GM12874 (cell line): Measurements from ENCODE around the gene ZNF483.

Experiments
- TF ChIP-seq, protein P1 (sequence below): IDR thresholded peaks from 2 replicates; pipeline ENCODE4 v1.5.1; 2011; ENCODE audit warnings: low read depth, mild to moderate bottlenecking, control low read depth, low read length, moderate library complexity; ENCODE audit not compliant: insufficient read depth

ZNF483 gene

DNA sequence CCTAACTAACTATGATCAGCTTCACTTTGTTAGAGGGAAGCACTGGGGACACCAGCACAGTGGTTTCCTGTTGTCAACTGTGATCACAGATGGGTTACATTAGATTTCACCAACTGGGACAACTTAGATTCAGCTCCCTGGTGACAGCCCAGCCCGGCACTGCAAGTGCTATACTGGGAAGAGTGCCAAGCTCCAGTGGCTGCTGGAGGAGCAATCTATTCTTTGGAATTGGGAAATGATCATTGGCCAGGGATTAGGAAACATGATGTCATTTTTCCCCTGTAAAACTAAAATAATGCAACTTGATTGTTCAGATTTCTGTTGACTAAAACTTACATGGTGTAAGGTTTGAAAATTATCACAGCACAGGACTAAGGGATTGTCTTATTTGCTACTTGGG is 41.3 kb downstream of the ZNF483 start:
- TF ChIP-seq, protein P1, sequence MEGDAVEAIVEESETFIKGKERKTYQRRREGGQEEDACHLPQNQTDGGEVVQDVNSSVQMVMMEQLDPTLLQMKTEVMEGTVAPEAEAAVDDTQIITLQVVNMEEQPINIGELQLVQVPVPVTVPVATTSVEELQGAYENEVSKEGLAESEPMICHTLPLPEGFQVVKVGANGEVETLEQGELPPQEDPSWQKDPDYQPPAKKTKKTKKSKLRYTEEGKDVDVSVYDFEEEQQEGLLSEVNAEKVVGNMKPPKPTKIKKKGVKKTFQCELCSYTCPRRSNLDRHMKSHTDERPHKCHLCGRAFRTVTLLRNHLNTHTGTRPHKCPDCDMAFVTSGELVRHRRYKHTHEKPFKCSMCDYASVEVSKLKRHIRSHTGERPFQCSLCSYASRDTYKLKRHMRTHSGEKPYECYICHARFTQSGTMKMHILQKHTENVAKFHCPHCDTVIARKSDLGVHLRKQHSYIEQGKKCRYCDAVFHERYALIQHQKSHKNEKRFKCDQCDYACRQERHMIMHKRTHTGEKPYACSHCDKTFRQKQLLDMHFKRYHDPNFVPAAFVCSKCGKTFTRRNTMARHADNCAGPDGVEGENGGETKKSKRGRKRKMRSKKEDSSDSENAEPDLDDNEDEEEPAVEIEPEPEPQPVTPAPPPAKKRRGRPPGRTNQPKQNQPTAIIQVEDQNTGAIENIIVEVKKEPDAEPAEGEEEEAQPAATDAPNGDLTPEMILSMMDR = no peak

DNA sequence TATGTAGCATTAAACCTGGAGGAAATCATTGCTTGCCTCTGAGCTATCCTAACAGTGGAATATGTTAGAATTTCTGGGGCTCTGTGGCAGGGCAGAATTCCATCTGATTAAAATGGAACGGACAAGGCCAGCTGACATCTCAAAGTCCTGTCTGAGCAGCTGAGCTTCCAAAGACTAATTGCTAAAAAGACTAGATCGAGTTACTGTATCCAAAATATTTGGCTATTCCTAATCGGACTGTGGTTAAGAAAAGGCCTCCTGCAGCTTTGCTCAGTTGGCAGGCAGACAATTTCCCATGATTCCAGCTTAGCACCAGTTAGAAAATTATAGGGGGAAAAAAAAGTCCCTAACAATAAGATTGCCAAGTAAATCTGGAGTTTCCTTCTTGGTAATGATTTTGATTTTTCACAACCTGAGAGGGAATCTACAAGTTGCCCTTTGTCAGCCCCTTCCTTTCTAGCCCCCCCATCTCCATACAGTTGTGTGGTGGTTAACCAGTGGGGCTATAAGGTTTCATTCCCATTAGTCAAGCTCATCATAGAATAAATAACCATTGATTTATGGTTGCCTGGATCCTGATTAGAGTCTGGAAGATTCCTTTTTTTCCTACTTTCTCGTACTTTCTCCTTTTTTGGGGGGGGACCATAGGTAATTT is 48.1 kb downstream of the ZNF483 start:
- TF ChIP-seq, protein P1 = no peak

DNA sequence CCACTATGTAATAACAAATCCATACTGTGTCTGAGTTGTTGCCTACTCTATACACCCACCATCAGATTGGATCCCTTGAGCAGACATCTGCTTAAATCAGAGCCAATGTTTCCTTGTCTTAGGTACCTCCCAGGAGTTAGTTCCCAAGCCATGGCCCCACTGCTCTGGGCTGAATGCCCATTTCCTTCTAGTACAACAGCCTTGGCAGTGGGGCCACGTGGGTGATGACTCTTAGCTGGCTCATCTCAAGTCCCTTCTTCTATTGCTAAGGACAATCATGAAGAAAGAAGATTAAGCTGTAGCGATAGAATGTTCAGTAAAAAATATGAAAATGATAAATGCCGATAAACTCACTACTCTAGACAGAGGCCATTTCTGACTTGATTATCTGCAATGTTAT is 57.9 kb downstream of the ZNF483 start:
- TF ChIP-seq, protein P1 = no peak

DNA sequence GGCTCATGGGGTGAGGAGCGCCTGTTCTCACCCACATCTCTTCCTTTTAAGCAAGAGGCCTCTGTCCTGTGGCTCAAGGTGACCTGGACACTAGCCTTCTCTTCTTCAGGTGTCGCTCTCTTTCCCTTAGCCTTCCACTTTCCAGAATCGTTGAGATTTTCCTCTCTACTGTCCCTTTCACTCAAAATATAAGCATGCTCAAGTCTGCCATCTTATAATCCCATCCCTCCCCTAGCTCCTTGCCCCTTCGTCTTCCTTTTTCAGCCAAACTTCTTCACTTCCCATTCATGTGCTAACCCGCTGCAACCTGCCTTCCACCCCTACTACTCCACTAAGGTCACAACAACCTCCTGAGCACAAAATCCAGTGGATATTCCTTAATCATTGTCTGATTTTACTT is 61.4 kb downstream of the ZNF483 start:
- TF ChIP-seq, protein P1 = no peak

DNA sequence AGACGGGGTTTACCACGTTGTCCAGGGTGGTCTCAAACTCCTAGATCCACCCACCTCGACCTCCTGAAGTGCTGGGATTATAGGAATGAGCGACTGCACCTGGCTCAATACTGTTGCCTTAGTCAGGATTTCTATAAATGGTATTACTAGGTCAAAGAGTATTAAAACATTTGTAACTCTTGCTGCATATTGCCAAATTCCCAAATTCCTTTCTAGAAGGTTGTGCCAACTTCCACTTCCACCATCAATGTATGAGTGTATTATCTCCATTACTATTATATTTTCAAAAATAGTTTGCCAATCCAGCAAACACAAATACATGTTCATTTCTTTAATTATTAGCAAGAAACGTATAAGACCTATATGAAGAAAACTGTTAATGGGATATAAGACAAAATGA is 63.9 kb downstream of the ZNF483 start:
- TF ChIP-seq, protein P1 = no peak

DNA sequence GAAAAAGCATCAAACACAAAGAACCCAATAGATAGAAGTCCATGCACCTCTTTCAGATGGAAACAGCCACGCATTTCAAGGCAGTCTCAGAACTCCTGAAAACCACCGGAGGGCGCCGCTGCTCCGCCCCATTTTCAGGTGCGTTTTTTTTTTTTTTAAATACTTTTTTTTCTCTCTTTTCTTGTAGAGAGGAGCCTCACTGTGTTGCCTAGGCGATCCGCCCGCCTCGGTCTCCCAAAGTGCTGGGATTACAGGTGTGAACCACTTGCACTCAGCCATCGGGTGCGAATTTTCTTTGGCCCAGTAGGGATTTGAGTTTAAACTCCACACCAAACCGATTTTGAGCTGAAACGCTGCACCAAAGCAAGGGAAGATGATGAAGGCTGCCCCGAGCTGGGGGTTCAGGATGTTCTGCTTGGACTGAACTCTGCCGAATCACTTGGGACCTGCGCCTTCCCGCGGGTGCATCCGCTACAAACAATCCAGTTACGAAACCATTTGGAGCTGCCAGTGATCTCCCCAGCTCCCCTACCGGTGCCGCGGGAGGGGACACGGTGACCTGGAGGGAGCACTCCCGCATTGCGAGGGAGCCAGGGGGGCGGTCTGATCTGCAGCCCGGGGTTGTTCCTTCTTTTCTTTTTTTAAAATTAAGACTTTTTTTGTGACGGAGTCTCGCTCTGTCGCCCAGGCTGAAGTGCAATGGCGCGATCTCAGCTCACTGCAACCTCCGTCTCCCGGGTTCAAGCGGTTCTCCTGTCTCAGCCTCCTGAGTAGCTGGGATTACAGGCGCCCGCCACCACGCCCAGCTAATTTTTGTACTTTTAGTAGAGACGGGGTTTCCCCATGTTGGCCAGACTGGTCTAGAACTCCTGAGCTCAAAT is 73.1 kb downstream of the ZNF483 start:
- TF ChIP-seq, protein P1 = peak; percentile 71

DNA sequence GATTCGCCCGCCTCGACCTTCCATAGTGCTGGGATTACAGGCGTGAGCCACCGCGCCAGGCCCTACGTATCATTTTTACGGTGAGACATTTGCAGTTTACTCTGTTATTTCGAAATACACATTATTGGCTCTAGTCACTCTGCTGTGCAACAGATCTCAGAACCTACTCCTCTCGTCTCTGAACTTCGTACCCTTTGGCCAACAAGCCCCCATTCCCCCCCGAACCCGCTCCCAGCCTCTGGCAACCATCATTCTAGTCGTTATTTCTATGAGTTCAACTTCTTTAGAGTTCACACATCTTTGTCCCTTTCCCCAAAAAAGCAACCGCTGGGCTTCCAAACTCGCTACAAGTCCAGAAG is 73.7 kb downstream of the ZNF483 start:
- TF ChIP-seq, protein P1 = no peak
